Spleen (tissue), 7 donors: ENCODE results near the gene PHLDB2.

ENCODE experiments used
- POLR2AphosphoS5 ChIP-seq, 3 donors: sonication (generic); formaldehyde crosslinking; IDR thresholded peaks; one replicate each; pipeline ENCODE4 v1.5.1; 2017; ENCODE audit warnings: antibody characterized with exemption in 3 of 3
- TF ChIP-seq, protein P1 (sequence below), 11 experiments: fragments of 200-600 bp in 7 of 11; fragments of 450-650 bp in 4 of 11; sonication (generic) in 4 of 11; IDR thresholded peaks in 8 of 11; conservative IDR thresholded peaks in 3 of 11; 1 replicate in 7 of 11; 2 replicates in 4 of 11; pipeline versions ENCODE4 v1.4.0 to v1.8.0; 2016 to 2021; ENCODE audit warnings: antibody characterized with exemption in 11 of 11, inconsistent platforms in 4 of 11, mild to moderate bottlenecking in 1 of 11
- donor health status: DM: no; HTN: no; CAD: no; lungs with moderate emphysema.
- donor health status: DM: no; HTN: no; CAD: no.
- donor health status: DM: no; HTN: no; CAD: no.

DNA sequence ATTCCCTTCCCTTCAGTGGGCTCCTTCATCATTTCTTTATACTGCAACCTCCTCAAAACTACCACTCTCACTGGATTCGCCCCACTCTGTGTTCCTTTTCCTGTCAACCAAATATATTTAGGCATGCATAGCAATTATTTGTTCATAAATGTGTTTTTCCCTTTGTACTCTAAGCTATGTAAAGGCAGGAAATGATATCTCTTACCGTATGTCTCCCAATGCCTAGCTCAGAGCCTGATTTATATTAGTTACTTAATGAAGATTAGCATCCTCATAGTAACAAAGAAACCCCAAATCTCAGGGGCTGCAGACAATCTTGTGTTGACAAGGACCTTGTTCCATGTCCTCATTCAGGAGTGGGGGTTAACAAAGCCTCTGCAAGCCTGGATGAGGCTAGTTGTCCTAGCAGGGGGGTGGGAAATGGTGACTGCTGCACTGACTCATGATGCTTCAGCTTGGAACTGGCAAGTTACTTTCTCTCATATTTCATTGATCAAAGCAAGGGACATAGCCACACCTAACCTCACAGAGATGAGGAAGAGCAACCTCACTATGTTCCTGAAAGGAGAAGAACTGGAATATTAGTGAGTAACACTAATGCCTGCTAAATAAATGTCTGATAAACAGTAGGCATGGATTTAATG, 15.2 kb downstream of the PHLDB2 start:
- TF ChIP-seq, protein P1, sequence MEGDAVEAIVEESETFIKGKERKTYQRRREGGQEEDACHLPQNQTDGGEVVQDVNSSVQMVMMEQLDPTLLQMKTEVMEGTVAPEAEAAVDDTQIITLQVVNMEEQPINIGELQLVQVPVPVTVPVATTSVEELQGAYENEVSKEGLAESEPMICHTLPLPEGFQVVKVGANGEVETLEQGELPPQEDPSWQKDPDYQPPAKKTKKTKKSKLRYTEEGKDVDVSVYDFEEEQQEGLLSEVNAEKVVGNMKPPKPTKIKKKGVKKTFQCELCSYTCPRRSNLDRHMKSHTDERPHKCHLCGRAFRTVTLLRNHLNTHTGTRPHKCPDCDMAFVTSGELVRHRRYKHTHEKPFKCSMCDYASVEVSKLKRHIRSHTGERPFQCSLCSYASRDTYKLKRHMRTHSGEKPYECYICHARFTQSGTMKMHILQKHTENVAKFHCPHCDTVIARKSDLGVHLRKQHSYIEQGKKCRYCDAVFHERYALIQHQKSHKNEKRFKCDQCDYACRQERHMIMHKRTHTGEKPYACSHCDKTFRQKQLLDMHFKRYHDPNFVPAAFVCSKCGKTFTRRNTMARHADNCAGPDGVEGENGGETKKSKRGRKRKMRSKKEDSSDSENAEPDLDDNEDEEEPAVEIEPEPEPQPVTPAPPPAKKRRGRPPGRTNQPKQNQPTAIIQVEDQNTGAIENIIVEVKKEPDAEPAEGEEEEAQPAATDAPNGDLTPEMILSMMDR (IDR thresholded peaks at IDR 0.05 in 8 of 11, conservative IDR thresholded peaks at IDR 0.05 in 3 of 11), result no peak
- TF ChIP-seq POLR2AphosphoS5 (IDR thresholded peaks at IDR 0.05), result no peak
